NCI-H1436 (cell line): Measurements from ENCODE around the gene PPP1CC.

Experiments
- DNase-seq: peaks from one replicate; lab custom pipeline; 2025; lab: John Stamatoyannopoulos, UW

Gene PPP1CC

GRCh38 chr12:110687396-110688169 is 55.1 kb downstream of the PPP1CC start:
- no peak for DNase-seq

GRCh38 chr12:110686294-110686903 is 56.3 kb downstream of the PPP1CC start:
- DNase-seq: no peak

GRCh38 chr12:110684312-110684836 is 58.3 kb downstream of the PPP1CC start:
- no peak for DNase-seq

DNA sequence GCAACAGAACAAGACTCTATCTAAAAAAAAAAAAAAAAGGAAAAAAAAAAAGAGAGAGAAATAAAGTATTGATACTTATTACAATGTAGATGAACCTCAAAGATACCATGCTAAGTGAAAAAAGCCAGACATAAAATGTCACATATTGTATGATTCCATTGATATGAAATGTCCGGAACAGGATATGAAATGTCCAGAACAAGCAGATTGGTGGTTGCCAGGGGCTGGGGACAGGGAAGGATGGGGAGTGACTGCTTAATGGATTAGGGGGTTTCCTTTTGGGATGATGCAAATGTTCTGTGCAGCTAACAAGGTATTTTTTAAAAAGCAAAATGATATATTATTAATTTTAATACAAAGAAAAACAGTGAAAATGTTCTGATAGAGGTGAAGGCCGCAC is 58.8 kb downstream of the PPP1CC start:
- DNase-seq: no peak

GRCh38 chr12:110680032-110680431 is 62.7 kb downstream of the PPP1CC start:
- no peak for DNase-seq

DNA sequence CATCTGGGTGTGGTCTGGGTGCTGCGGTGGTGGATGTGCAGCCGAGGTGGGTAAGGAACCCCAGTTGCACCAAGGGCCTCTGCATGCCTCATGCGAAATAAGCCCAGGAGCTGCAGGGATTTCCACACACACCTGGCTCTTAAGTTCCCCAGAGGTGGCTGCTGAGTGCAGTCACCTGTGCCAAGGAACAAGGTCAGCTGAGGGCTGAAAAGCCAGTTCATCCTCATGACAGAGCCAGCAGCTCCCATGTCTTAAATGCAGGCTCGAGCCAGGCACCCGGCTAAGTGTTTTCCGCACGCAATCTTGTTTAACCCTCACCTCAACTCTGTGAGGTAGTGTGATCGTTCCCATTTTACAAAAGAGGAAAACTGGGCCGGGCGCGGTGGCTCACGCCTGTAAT is 63.5 kb downstream of the PPP1CC start:
- no peak for DNase-seq

DNA sequence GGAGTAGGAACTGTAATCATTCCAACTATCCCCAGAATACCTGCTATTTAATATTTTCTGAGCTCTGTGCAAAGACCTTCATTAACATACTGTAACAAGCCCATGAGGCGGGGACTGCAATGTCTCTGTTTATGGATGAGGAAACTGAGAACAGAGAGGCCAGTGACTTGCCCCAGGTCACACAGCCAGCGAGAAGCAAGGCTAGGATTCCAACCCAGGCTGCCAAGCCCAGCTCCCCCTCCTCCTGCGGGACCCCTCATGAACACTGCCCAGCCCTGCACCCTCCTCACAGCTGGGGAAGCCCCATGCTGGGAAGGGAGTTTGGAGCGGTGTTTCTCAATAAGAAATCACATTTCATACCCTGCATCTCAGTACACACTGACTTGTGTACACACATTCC is 64.7 kb downstream of the PPP1CC start:
- DNase-seq: no peak

- no peak for DNase-seq
Measured at GRCh38 chr12:110677206-110677911, 65.3 kb downstream of the PPP1CC start.

DNA sequence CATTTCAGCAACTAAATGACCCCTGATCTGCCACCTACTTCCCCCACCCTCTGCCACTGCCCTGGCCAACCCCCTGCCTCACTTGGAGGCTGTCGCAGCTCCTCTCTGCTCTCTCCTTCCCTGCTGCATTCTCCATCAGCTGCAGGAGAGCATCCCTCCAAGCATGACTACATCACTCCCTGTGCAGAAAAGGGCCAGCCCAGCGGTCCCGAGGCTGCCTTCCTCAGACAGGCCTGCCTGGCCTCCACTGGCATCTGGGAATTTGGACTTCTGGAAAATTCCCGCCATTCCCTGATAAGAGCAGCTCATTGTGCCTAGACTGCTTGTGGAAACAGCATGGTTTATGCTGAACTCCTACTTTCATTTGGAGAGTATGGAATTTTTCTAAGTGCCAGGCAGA is 66.5 kb downstream of the PPP1CC start:
- DNase-seq: no peak

GRCh38 chr12:110670161-110670701 is 72.5 kb downstream of the PPP1CC start:
- DNase-seq: no peak
